NT2/D1 (cell line): ENCODE data around the gene SRGAP3.

Experiments used
- DNase-seq: peaks from one replicate; pipeline ENCODE4 v3.0.0-alpha.2; 2011; ENCODE audit warnings: low read depth, low spot score
- H3K27me3 ChIP-seq: 2 replicates; pipeline ENCODE4 v1.6.0; 2011; ENCODE audit warnings: mild to moderate bottlenecking; ENCODE audit not compliant: insufficient read length, insufficient read depth
- H3K36me3 ChIP-seq: 2 replicates; pipeline ENCODE4 v1.6.1; 2011; ENCODE audit warnings: mild to moderate bottlenecking, low read length, mixed read lengths; ENCODE audit not compliant: insufficient read depth, insufficient read length
- H3K4me1 ChIP-seq: 2 replicates; pipeline ENCODE4 v1.5.1; 2011; ENCODE audit not compliant: insufficient read depth, insufficient read length
- H3K4me3 ChIP-seq: 2 replicates; pipeline ENCODE4 v1.5.1; 2011; ENCODE audit warnings: low read depth; ENCODE audit not compliant: insufficient read length
- H3K9ac ChIP-seq: 2 replicates; pipeline ENCODE4 v1.6.0; 2011; ENCODE audit warnings: low read depth; ENCODE audit not compliant: insufficient read length
- H3K9me3 ChIP-seq: 2 replicates; pipeline ENCODE4 v1.5.1; 2011; ENCODE audit warnings: mild to moderate bottlenecking, low read length; ENCODE audit not compliant: insufficient read depth
- SUZ12 ChIP-seq: IDR thresholded peaks from 2 replicates; pipeline ENCODE4 v1.6.1; 2011; ENCODE audit not compliant: insufficient read length, insufficient read depth; ENCODE audit errors: extremely low read depth
- YY1 ChIP-seq: IDR thresholded peaks from 2 replicates; pipeline ENCODE4 v1.6.1; 2011; ENCODE audit not compliant: insufficient read length, insufficient read depth
- ZNF274 ChIP-seq: IDR thresholded peaks from 2 replicates; pipeline ENCODE4 v1.6.1; 2011; ENCODE audit warnings: mild to moderate bottlenecking, low read depth, low read length

Gene SRGAP3

DNA sequence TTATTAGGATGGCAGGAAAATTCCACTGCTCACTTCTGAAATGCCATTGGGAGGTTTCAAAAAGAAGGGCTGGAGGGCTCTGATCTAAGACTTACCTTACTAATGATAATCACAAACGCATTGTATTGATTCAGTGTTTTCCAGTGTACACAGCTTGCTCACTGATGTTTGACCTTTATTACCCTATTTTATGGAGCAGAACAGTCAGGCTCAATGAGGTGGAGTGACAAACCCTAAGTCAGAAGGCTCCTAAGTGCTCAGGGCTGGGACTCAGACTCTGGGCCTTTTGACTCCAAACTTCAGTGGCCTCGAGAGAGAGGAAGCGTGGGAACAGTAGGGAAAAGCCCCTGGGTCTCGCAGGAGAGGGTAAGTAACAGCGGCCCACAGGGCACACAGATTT, 265.9 kb downstream of the SRGAP3 start:
- H3K4me3 ChIP-seq: no peak overlapping the region
- TF ChIP-seq ZNF274: no peak
- TF ChIP-seq SUZ12: no peak
- TF ChIP-seq YY1: no peak
- H3K9ac ChIP-seq: no peak overlapping the region
- no peaks in the 10 kb centered on the region for H3K36me3 ChIP-seq
- H3K4me1 ChIP-seq: no peaks in the 10 kb centered on the region
- no peak for DNase-seq
- H3K9me3 ChIP-seq: peaks cover 13% of the 10 kb centered on the region; the same call in 1 of the 2 replicates
- H3K27me3 ChIP-seq: no peaks in the 10 kb centered on the region

DNA sequence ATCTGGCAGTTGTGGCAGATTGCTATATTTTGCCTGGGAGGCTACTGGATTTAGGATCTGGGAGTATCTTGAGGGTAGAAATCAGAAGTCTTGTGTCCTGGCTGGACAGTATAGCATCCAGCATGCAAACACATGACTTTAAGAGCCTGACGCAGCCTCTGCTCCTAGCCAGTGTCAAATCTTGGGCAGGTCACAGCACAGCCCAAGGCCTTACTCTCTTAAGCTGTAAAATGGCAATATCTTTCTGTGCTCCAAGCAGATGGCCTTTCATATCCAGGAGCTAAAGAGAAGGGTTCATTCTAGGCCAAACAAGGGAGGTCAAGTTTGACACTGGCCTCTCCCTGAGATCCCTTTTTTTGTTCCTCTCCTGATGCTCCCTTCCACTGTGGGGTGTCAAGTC, 266.4 kb downstream of the SRGAP3 start:
- Histone ChIP-seq H3K4me1 (no peaks in the 10 kb centered on the region), H3K36me3 (no peaks in the 10 kb centered on the region), H3K27me3 (no peaks in the 10 kb centered on the region), H3K4me3 (no peak overlapping the region), H3K9me3 (peaks cover 14% of the 10 kb centered on the region; the same call in 1 of the 2 replicates), H3K9ac (no peak overlapping the region)
- no peak for DNase-seq
- no peak for TF ChIP-seq YY1

DNA sequence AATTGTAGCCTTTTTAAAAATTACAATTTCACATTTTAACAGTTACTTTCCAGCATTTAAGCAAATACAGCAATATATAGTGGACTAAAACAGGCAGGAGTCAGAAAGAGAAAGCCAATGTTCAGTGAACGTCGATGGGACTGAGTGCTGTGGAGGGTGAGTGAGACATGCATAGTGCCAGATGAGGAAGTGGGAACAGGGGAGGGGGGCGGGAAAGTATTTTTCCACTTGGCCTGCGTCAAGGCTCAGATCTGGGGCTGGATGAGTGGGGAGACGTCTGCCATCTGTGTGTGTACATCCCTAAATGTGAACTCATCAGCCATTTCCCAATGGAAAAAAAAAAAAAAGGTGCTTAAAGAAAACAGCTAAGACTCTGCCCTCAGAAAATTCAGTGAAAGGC, 266.9 kb downstream of the SRGAP3 start:
- TF ChIP-seq YY1 (no peak), SUZ12 (no peak), ZNF274 (no peak)
- Histone ChIP-seq H3K4me1 (no peaks in the 10 kb centered on the region), H3K4me3 (no peak overlapping the region), H3K9ac (no peak overlapping the region), H3K27me3 (no peaks in the 10 kb centered on the region), H3K36me3 (no peaks in the 10 kb centered on the region), H3K9me3 (peaks cover 14% of the 10 kb centered on the region; the same call in 1 of the 2 replicates)
- DNase-seq: no peak

DNA sequence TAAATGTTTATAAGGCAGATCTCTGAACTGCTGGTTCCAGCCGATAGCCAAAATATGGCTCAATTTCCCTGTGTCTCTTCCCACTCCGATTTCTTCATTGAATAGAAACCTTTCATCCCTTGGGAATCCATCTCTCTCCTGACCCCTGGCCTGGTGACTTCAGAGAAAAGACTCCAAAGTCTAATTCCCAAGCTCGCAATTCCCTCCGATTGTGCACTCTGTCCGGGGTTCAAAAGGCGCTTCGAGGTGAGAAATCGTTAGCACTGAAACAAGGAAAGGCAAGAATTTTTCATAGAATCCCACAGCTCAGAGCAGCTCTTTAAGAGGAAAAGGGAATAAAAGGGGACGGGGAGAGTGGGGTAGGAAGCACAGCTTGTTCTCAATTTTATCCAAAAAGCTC, 267.7 kb downstream of the SRGAP3 start:
- Histone ChIP-seq H3K9me3 (peaks cover 14% of the 10 kb centered on the region; the same call in 1 of the 2 replicates), H3K36me3 (no peaks in the 10 kb centered on the region), H3K27me3 (no peaks in the 10 kb centered on the region), H3K9ac (no peak overlapping the region), H3K4me3 (no peak overlapping the region), H3K4me1 (no peaks in the 10 kb centered on the region)
- DNase-seq: no peak
- TF ChIP-seq SUZ12 (no peak), YY1 (no peak), ZNF274 (no peak)

DNA sequence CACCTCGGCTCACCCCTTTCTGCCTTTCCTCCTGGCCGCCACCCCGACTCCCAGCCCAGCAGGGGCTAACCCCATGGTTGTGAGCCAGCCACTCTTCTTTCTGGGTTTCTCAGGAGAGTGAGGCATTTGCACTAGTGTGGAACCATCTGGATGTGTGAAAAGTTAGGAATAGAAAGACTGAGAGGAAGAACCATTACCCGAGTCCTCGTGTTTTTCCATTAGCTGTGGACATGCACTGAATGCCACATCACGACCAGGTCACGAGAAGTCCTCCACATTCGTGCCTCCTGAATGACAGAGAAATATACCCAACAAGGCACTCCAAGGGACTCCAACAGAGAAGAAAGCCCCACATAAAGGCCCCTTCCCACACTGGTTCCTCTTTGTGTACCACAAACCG, 268.1 kb downstream of the SRGAP3 start:
- TF ChIP-seq ZNF274 (no peak), SUZ12 (no peak), YY1 (no peak)
- no peaks in the 10 kb centered on the region for H3K36me3 ChIP-seq
- peaks cover 14% of the 10 kb centered on the region; the same call in 1 of the 2 replicates for H3K9me3 ChIP-seq
- no peak overlapping the region for H3K9ac ChIP-seq
- H3K4me3 ChIP-seq: no peak overlapping the region
- H3K27me3 ChIP-seq: peaks cover 1% of the 10 kb centered on the region
- DNase-seq: no peak
- H3K4me1 ChIP-seq: no peaks in the 10 kb centered on the region

DNA sequence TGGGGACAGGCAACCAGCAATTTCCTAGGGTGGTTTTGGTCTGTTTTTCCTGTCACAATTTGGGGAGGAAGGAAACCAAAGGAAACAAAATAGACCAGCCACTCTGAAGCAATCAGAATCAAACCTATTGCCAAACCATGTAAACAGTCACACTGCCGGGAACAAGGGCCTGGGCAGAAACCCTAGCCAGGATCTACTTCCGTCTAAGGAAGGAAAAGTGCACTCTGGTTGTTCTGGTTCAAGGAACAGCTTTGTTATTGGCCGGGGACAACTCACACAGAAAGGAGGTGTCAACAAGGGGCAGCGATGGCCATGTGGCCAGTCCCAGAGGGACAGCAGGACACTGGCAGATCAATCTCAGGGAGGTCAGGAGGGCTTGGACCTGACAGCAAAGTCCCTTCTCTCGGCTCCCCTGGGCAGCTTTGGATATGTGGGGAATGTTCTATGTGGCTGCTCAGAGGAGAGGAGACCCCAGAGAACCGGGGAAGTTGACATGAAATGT, 268.6 kb downstream of the SRGAP3 start:
- Histone ChIP-seq H3K9ac (no peak overlapping the region), H3K36me3 (no peaks in the 10 kb centered on the region), H3K27me3 (peaks cover 2% of the 10 kb centered on the region), H3K4me3 (no peak overlapping the region), H3K4me1 (no peaks in the 10 kb centered on the region), H3K9me3 (peaks cover 14% of the 10 kb centered on the region; the same call in 1 of the 2 replicates)
- no peak for DNase-seq
- no peak for TF ChIP-seq ZNF274
- no peak for TF ChIP-seq YY1
- TF ChIP-seq SUZ12: no peak

DNA sequence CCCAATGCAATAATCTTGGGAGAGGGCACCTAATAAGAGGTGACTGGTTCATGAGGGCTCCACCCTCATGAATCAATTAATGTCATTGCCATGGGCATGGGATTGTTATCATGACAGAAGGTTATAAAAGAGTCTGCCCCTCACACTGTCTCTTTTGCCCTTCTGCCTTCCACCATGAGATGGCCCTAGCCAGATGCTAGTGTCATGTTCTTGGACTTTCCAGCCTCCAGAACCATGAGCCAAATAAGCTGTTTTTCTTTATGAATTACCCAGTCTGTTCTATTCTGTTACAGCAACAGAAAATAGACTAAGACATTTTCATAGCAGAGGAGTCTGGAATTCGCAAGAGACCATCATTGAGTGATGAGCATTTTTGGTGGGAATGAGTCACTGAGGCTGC, 270.2 kb downstream of the SRGAP3 start:
- TF ChIP-seq YY1: no peak
- no peak for TF ChIP-seq ZNF274
- TF ChIP-seq SUZ12: no peak
- Histone ChIP-seq H3K4me1 (no peaks in the 10 kb centered on the region), H3K36me3 (no peaks in the 10 kb centered on the region), H3K27me3 (peaks cover 2% of the 10 kb centered on the region), H3K9ac (no peak overlapping the region), H3K9me3 (peaks cover 14% of the 10 kb centered on the region; the same call in 1 of the 2 replicates), H3K4me3 (no peak overlapping the region)
- DNase-seq: no peak
